HCT116 (cell line): ENCODE results near the gene LTBP1. TPM values are rescaled to one million over a fixed set of nuclear protein-coding genes. Genes with fewer than 3 reads are reported as not detected.

ENCODE experiments used
- ATAC-seq: fragments of 200-7000 bp; cut with Tn5 transposase; 2 replicates; pipeline ENCODE4 v1.9.1; 2020; ENCODE audit warnings: mild to moderate bottlenecking, moderate library complexity
- BruUV-seq: library from RNA; stranded (reverse); fragments of 400-500 nt; replicated peaks from 2 replicates; lab custom pipeline; 2021; lab: Mats Ljungman, UMichigan
- CTCF ChIA-PET: fragments of 300-600 bp; sonication (Branson Sonifier 250); formaldehyde crosslinking; loops from one replicate; lab custom pipeline; 2021; ENCODE audit warnings: antibody characterized with exemption; lab: Charles Lee
- POLR2A ChIA-PET: fragments of 300-600, 350-600 bp; sonication (Branson Sonifier 250); formaldehyde crosslinking; loops from one replicate; lab custom pipeline; 2021; ENCODE audit warnings: antibody characterized with exemption; lab: Charles Lee
- RAD21 ChIA-PET, 2 experiments: fragments of 300-600 bp; sonication (Branson Sonifier 250); formaldehyde crosslinking; loops; one replicate each; lab custom pipeline; 2023; ENCODE audit warnings: low total read pairs in 2 of 2; ENCODE audit not compliant: uncharacterized antibody in 2 of 2, unreplicated experiment in 2 of 2, low non-redundant PET in 1 of 2; lab: Charles Lee
- DNase-seq: peaks from one replicate; pipeline ENCODE4 v3.0.0-alpha.2; 2010; ENCODE audit warnings: low read depth, low spot score
- H2AFZ ChIP-seq: fragments of 200-600 bp; shearing (Covaris generic), sonication (generic); 2 replicates; pipeline ENCODE4 v1.6.1; 2017; ENCODE audit warnings: low read depth, mixed run types, mixed read lengths, antibody characterized with exemption, low read length; ENCODE audit not compliant: poor library complexity, severe bottlenecking
- H3K27ac ChIP-seq: 2 replicates; pipeline ENCODE4 v1.5.1; 2012; ENCODE audit warnings: low read depth, low read length
- H3K27me3 ChIP-seq: fragments of 200-600 bp; sonication (generic); 2 replicates; pipeline ENCODE4 v1.6.1; 2016; ENCODE audit warnings: mixed run types, low read length, mixed read lengths; ENCODE audit not compliant: insufficient read depth
- H3K36me3 ChIP-seq, 2 experiments: fragments of 200-500 bp in 1 of 2; fragments of 200-600 bp in 1 of 2; sonication (Bioruptor generic) in 1 of 2; sonication (generic) in 1 of 2; 2 replicates each; pipeline versions ENCODE4 v1.5.1 to v1.6.1; 2014 to 2016; ENCODE audit warnings: low read length in 2 of 2, inconsistent platforms in 1 of 2, mixed read lengths in 1 of 2, mixed run types in 1 of 2; ENCODE audit not compliant: insufficient read depth in 2 of 2, control insufficient read depth in 1 of 2
- H3K4me1 ChIP-seq, 2 experiments: fragments of 200-600 bp in 1 of 2; sonication (generic) in 1 of 2; 2 replicates each; pipeline versions ENCODE4 v1.5.1 to v1.6.1; 2012 to 2017; ENCODE audit warnings: low read length in 2 of 2, inconsistent platforms in 1 of 2, mild to moderate bottlenecking in 1 of 2, mixed read lengths in 1 of 2, mixed run types in 1 of 2, moderate library complexity in 1 of 2; ENCODE audit not compliant: insufficient read depth in 2 of 2, control insufficient read depth in 1 of 2
- H3K4me2 ChIP-seq: fragments of 200-600 bp; sonication (generic); 2 replicates; pipeline ENCODE4 v1.6.1; 2017; ENCODE audit warnings: mixed run types, low read length, mixed read lengths
- H3K4me3 ChIP-seq, 2 experiments: fragments of 200-600 bp in 1 of 2; sonication (generic) in 1 of 2; replicated peaks in 1 of 2; 2 replicates each; pipeline ENCODE4 v1.5.1; 2011 to 2016; ENCODE audit warnings: low read length in 2 of 2, control low read depth in 1 of 2, low read depth in 1 of 2, mild to moderate bottlenecking in 1 of 2, mixed read lengths in 1 of 2, mixed run types in 1 of 2
- H3K79me2 ChIP-seq: fragments of 200-600 bp; sonication (generic); 2 replicates; pipeline ENCODE4 v1.6.1; 2017; ENCODE audit warnings: mild to moderate bottlenecking, mixed run types, low read length, moderate library complexity, mixed read lengths; ENCODE audit not compliant: insufficient read depth
- H3K9ac ChIP-seq: fragments of 200-600 bp; sonication (generic); 2 replicates; pipeline ENCODE4 v1.6.1; 2016; ENCODE audit warnings: low read length, mixed read lengths
- H3K9me2 ChIP-seq: fragments of 200-600 bp; sonication (generic), shearing (Covaris generic); 2 replicates; pipeline ENCODE4 v1.6.1; 2017; ENCODE audit warnings: mixed run types, mild to moderate bottlenecking, moderate library complexity; ENCODE audit not compliant: insufficient read depth
- H3K9me3 ChIP-seq, 2 experiments: fragments of 200-500 bp in 1 of 2; fragments of 200-600 bp in 1 of 2; sonication (Bioruptor generic) in 1 of 2; sonication (generic) in 1 of 2; 2 replicates each; pipeline ENCODE4 v1.6.1; 2014 to 2017; ENCODE audit warnings: low read length in 2 of 2, mixed read lengths in 2 of 2, inconsistent platforms in 1 of 2, low read depth in 1 of 2, mild to moderate bottlenecking in 1 of 2, mixed run types in 1 of 2, moderate library complexity in 1 of 2; ENCODE audit not compliant: control insufficient read depth in 1 of 2, insufficient read depth in 1 of 2
- H4K20me1 ChIP-seq: fragments of 200-600 bp; sonication (generic), shearing (Covaris generic); 2 replicates; pipeline ENCODE4 v1.6.1; 2017; ENCODE audit warnings: mixed run types, mild to moderate bottlenecking, moderate library complexity; ENCODE audit not compliant: insufficient read depth
- ATF3 ChIP-seq: IDR thresholded peaks from 2 replicates; pipeline ENCODE4 v1.6.1; 2012
- CBX3 ChIP-seq: IDR thresholded peaks from 2 replicates; pipeline ENCODE4 v1.6.1; 2012; ENCODE audit warnings: low read depth
- CEBPB ChIP-seq: IDR thresholded peaks from 2 replicates; pipeline ENCODE4 v1.6.1; 2012; ENCODE audit warnings: low read depth
- EGR1 ChIP-seq: IDR thresholded peaks from 2 replicates; pipeline ENCODE4 v1.6.1; 2012; ENCODE audit warnings: low read depth
- ELF1 ChIP-seq: IDR thresholded peaks from 2 replicates; pipeline ENCODE4 v1.6.1; 2012; ENCODE audit warnings: low read depth, borderline replicate concordance
- EZH2 ChIP-seq: fragments of 200-600 bp; sonication (generic); IDR thresholded peaks from 2 replicates; pipeline ENCODE4 v1.6.1; 2017; ENCODE audit warnings: antibody characterized with exemption, mixed run types
- EZH2phosphoT487 ChIP-seq: fragments of 200-600 bp; IDR thresholded peaks from 2 replicates; pipeline ENCODE4 v1.6.1; 2018; ENCODE audit warnings: antibody characterized with exemption, borderline replicate concordance
- FOSL1 ChIP-seq: IDR thresholded peaks from 2 replicates; pipeline ENCODE4 v1.6.1; 2012; ENCODE audit warnings: low read depth
- MAX ChIP-seq: IDR thresholded peaks from 2 replicates; pipeline ENCODE4 v1.6.1; 2012
- POLR2A ChIP-seq: IDR thresholded peaks from 2 replicates; pipeline ENCODE4 v1.7.0; 2011; ENCODE audit warnings: borderline replicate concordance; ENCODE audit not compliant: insufficient read depth, insufficient read length; ENCODE audit errors: extremely low read depth
- POLR2AphosphoS5 ChIP-seq: IDR thresholded peaks from 2 replicates; pipeline ENCODE4 v1.6.1; 2011; ENCODE audit warnings: mild to moderate bottlenecking, low read depth, low read length, moderate library complexity
- REST ChIP-seq: IDR thresholded peaks from 2 replicates; pipeline ENCODE4 v1.6.1; 2012; ENCODE audit warnings: low read depth
- SRF ChIP-seq: IDR thresholded peaks from 2 replicates; pipeline ENCODE4 v1.6.1; 2012; ENCODE audit warnings: low read depth
- YY1 ChIP-seq: IDR thresholded peaks from 2 replicates; pipeline ENCODE4 v1.6.1; 2011; ENCODE audit warnings: low read length, low read depth, moderate library complexity, mild to moderate bottlenecking; ENCODE audit not compliant: insufficient replicate concordance; ENCODE audit errors: extremely low read depth
- ZFX ChIP-seq: fragments of 450-650 bp; IDR thresholded peaks from 2 replicates; pipeline ENCODE4 v1.6.1; 2017
- intact Hi-C: fragments of 100-400 bp; cut with micrococcal nuclease; formaldehyde crosslinking; loops from 2 replicates; pipeline ENCODE4 v1.10.0; 2022
- total RNA-seq: library from RNA; stranded (reverse); gene quantifications from one replicate; pipeline ENCODE4 v1.2.1, GENCODE V29; 2021; ENCODE audit not compliant: unreplicated experiment

LTBP1 gene
- total RNA-seq, 1 experiment from 2014 or later: 5.1 TPM

- DNase-seq: no peak
- no peak overlapping the region for H3K4me2 ChIP-seq
- no peaks in the 10 kb centered on the region for H3K9me3 ChIP-seq
- H4K20me1 ChIP-seq: no peaks in the 10 kb centered on the region
- no peaks in the 10 kb centered on the region for H3K36me3 ChIP-seq
- H3K79me2 ChIP-seq: no peaks in the 10 kb centered on the region
- no peaks in the 10 kb centered on the region for H3K27me3 ChIP-seq
- H3K27ac ChIP-seq: no peak overlapping the region
- intact Hi-C loops: no loop called here
- H3K4me3 ChIP-seq: no peak overlapping the region
- BruUV-seq: no TSS peak
- no peaks in the 10 kb centered on the region for H3K4me1 ChIP-seq
- CTCF ChIA-PET: no interaction called here
- ATAC-seq: no peak
- H2AFZ ChIP-seq: no peak overlapping the region
- H3K9ac ChIP-seq: no peak overlapping the region
- POLR2A ChIA-PET: no interaction called here
- RAD21 ChIA-PET: no interaction called here
- TF ChIP-seq ATF3 (no peak), YY1 (no peak), MAX (no peak), EZH2phosphoT487 (no peak), CBX3 (no peak), CEBPB (no peak), ELF1 (no peak), EZH2 (no peak), EGR1 (no peak), POLR2A (no peak), ZFX (no peak), SRF (no peak), POLR2AphosphoS5 (no peak), REST (no peak), FOSL1 (no peak)
- no peaks in the 10 kb centered on the region for H3K9me2 ChIP-seq
Observed at GRCh38 chr2:33196700-33197099, 249.9 kb downstream of the LTBP1 start.
